Activated T-helper 1 cell treated with anti-CD3 and anti-CD28 coated beads, Interleukin-12 subunit alpha, Interleukin-12 subunit beta, Interleukin-2, Interleukin-4 antibody, amounts not matched to agents 30 ng/mL and 10 ng/mL and 1 ng/mL, durations not matched to agents 14 hours and 24 hours and 36 hours (primary cell): ENCODE measurements around the gene PELO. TPM values are rescaled to one million over a fixed set of nuclear protein-coding genes. Genes with fewer than 3 reads are reported as not detected.

Experiments used
- DNase-seq: peaks from one replicate; pipeline ENCODE4 v3.0.0; 2021; ENCODE audit warnings: low spot score
- H3K27ac Mint-ChIP-seq: one replicate; pipeline ENCODE4 v1.8.0; 2021; ENCODE audit warnings: mild to moderate bottlenecking, mixed read lengths
- H3K27me3 Mint-ChIP-seq: one replicate; pipeline ENCODE4 v1.8.0; 2022; ENCODE audit warnings: mild to moderate bottlenecking, moderate library complexity, mixed read lengths; ENCODE audit not compliant: insufficient read depth
- H3K36me3 Mint-ChIP-seq: one replicate; pipeline ENCODE4 v1.8.0; 2021; ENCODE audit warnings: low read depth, mixed read lengths
- H3K4me1 Mint-ChIP-seq: one replicate; pipeline ENCODE4 v1.8.0; 2021; ENCODE audit warnings: low read depth, mixed read lengths
- H3K4me3 Mint-ChIP-seq: one replicate; pipeline ENCODE4 v1.8.0; 2021; ENCODE audit warnings: mild to moderate bottlenecking, moderate library complexity, mixed read lengths
- H3K9me3 Mint-ChIP-seq: one replicate; pipeline ENCODE4 v1.8.0; 2021; ENCODE audit warnings: mixed read lengths
- intact Hi-C: fragments of 100-400 bp; cut with micrococcal nuclease; formaldehyde crosslinking; loops from one replicate; pipeline ENCODE4 v1.15.1; 2024
- total RNA-seq: library from RNA; stranded (reverse); gene quantifications from 2 replicates; pipeline ENCODE4 v1.2.3, GENCODE V29; 2022

The PELO gene
- total RNA-seq, 1 donor from 2014 or later: 20.0 TPM

GRCh38 chr5:52825826-52826225 lies 38.1 kb downstream of the PELO start:
- no peak for DNase-seq
- peaks cover 2% of the 10 kb centered on the region for H3K27me3 Mint-ChIP-seq
- H3K36me3 Mint-ChIP-seq: peaks cover 2% of the 10 kb centered on the region
- peak overlapping the region; percentile 27 for H3K27ac Mint-ChIP-seq
- no peak overlapping the region for H3K4me3 Mint-ChIP-seq
- intact Hi-C loops: no loop called here
- peaks cover 14% of the 10 kb centered on the region for H3K9me3 Mint-ChIP-seq
- H3K4me1 Mint-ChIP-seq: peaks cover 14% of the 10 kb centered on the region

DNA sequence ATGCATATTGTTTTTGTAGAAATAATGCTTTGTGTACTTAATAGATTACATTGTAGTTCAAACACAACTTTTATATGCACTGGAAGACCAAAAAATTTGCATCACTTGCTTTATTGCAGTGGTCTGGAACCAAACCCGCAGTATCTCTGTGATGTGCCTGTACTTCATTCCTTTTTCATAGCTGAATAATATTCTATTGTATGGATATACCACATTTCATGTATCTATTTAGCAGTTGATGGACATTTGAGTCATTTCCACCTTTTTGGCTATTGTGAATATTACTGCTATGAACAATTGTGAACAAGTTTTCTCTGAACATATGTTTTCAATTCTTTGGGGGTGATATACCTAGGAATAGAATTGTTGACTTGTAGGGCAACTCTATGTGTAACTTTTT lies 40.1 kb downstream of the PELO start:
- peaks cover 2% of the 10 kb centered on the region for H3K36me3 Mint-ChIP-seq
- intact Hi-C loops: no loop called here
- no peak overlapping the region for H3K4me3 Mint-ChIP-seq
- no peak for DNase-seq
- peaks cover 14% of the 10 kb centered on the region for H3K4me1 Mint-ChIP-seq
- H3K9me3 Mint-ChIP-seq: peaks cover 14% of the 10 kb centered on the region
- H3K27ac Mint-ChIP-seq: no peak overlapping the region
- peaks cover 2% of the 10 kb centered on the region for H3K27me3 Mint-ChIP-seq

DNA sequence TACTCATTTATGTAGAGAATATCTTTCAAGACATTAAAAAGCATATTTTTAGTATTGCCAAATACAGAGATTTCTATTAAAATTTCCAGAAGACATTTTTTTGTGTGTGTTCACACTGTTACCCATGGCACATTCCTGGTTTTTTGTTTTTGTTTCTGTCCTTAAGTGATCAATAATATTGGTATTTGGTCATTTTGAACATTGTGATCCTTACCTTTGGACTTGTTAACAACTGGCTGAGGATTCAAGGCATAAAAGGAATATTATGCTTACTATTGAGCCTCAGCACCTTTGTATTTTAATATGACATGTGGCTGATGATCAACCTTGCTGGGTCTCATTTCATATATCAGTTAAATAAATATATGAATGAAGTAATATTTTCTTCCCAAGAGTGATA lies 41.9 kb downstream of the PELO start:
- H3K27ac Mint-ChIP-seq: no peak overlapping the region

DNA sequence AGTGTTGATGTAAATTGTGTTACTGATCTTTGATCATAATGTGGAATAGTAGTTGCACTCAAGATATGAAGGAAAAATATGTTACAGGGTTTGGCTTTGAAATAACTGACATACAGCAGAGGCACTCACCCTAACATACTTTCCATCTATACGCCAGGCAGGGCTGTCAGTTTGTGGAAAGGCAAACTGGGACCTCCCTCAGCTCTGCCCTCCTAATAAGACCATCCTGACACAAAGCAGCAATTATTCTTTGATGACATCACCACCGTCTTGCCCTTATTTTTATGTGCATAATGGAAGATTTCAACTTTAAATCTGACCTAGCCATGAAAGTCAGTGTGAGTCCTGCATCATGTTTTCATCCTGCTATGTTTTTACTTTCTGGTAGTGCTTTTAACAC lies 42.9 kb downstream of the PELO start:
- no peak for DNase-seq
- Mint-ChIP-seq H3K9me3 (peaks cover 14% of the 10 kb centered on the region), H3K27ac (no peak overlapping the region), H3K36me3 (no peaks in the 10 kb centered on the region), H3K4me3 (no peak overlapping the region), H3K27me3 (peaks cover 1% of the 10 kb centered on the region), H3K4me1 (peaks cover 6% of the 10 kb centered on the region)
- intact Hi-C loops: no loop called here

More for the DNA sequence above, 41.9 kb downstream of the PELO start:
- no peak overlapping the region for H3K4me3 Mint-ChIP-seq
- peaks cover 14% of the 10 kb centered on the region for H3K4me1 Mint-ChIP-seq
- peaks cover 2% of the 10 kb centered on the region for H3K36me3 Mint-ChIP-seq
- DNase-seq: no peak
- H3K9me3 Mint-ChIP-seq: peaks cover 14% of the 10 kb centered on the region
- intact Hi-C loops: no loop called here
- H3K27me3 Mint-ChIP-seq: peaks cover 1% of the 10 kb centered on the region

DNA sequence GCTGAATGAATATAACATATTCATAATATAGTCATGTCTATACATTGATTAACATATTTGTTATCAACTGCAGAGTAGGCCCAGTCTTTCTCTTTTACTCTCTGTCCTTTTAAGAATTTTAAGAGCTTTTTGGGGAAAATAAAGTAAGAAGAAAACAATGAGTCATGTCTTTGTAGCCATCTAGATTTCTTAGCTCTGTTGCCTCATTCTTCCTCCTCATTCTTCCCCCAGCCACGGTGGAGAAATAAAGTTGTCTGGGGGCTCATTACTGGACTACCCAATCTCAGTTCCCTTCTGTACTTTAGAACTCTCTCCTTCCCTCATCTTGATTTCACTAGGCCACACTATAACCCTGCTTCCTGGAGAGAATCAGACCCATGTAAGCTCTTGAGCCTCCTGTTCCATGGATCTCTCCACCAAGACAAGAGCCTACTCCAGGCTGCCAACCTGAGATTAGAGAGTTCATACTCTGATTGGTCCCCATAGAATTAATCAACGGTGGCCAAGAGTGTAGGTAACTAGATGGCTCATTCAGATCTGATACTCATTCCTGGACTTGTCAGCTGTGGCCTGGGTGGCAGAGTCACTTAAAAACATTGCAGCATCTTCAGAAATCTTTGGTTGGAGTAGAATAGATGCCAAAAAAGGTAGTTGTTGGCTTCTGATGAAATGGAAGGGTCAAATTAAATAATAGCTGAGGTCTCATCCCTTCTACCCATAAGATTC lies 44.2 kb downstream of the PELO start:
- no peak overlapping the region for H3K27ac Mint-ChIP-seq
- no peak overlapping the region for H3K4me3 Mint-ChIP-seq
- H3K4me1 Mint-ChIP-seq: no peaks in the 10 kb centered on the region

DNA sequence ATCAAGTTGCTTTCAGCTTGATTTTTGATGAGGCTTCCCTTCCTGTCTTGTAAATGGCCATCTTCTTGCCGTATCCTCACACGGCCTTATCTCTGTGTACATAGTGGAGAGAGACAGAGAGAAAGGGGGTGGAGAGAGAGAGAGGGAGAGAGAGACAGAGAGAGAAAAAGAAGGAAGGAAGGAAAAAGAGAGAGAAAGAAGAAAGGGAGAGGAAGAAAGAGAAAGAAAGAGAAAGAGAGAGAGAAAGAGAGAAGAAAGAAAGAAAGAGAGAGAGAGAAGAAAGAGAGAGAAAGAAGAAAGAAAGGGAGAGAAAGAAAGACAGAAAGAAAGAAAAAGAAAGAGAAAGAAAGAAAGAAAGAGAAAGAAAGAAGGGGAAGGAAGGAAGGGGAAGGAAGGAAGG lies 46.6 kb downstream of the PELO start:
- no peak overlapping the region for H3K4me3 Mint-ChIP-seq
- no peaks in the 10 kb centered on the region for H3K36me3 Mint-ChIP-seq
- H3K4me1 Mint-ChIP-seq: no peaks in the 10 kb centered on the region
- peaks cover 1% of the 10 kb centered on the region for H3K27me3 Mint-ChIP-seq
- H3K27ac Mint-ChIP-seq: no peak overlapping the region
- intact Hi-C loops: no loop called here
- no peak for DNase-seq
- no peaks in the 10 kb centered on the region for H3K9me3 Mint-ChIP-seq

More for the DNA sequence above, 44.2 kb downstream of the PELO start:
- DNase-seq: no peak
- H3K9me3 Mint-ChIP-seq: peaks cover 8% of the 10 kb centered on the region
- intact Hi-C loops: no loop called here
- no peaks in the 10 kb centered on the region for H3K36me3 Mint-ChIP-seq
- H3K27me3 Mint-ChIP-seq: peaks cover 1% of the 10 kb centered on the region

GRCh38 chr5:52837068-52837467 lies 49.4 kb downstream of the PELO start:
- Mint-ChIP-seq H3K9me3 (no peaks in the 10 kb centered on the region), H3K27me3 (peaks cover 1% of the 10 kb centered on the region)

More at GRCh38 chr5:52837068-52837467, 49.4 kb downstream of the PELO start:
- H3K27ac Mint-ChIP-seq: no peak overlapping the region
- no peaks in the 10 kb centered on the region for H3K4me1 Mint-ChIP-seq
- no peak for DNase-seq
- peaks cover 2% of the 10 kb centered on the region for H3K36me3 Mint-ChIP-seq
- intact Hi-C loops: no loop called here
- no peak overlapping the region for H3K4me3 Mint-ChIP-seq

Other genes with a start within 250 kb of the PELO start
- 2.2 and 2.5 TPM in 2 replicates for gene ITGA1, start within 50 bp of the PELO start, total RNA-seq
- gene ITGA2, start 201.4 kb downstream of the PELO start, total RNA-seq: 3.1 and 3.2 TPM in 2 replicates